Activated CD4-positive, alpha-beta T cell treated with anti-CD3 and anti-CD28 coated beads for 36 hours (primary cell): ENCODE results near the gene WASHC3. TPM values are rescaled to one million over a fixed set of nuclear protein-coding genes. Genes with fewer than 3 reads are reported as not detected.

ENCODE experiments used
- ATAC-seq: fragments of 200-7000 bp; cut with Tn5 transposase; one replicate; pipeline ENCODE4 v1.10.0; 2021; ENCODE audit warnings: mild to moderate bottlenecking, moderate library complexity
- CTCF ChIA-PET: fragments of 350-600 bp; sonication (Branson Sonifier 250); formaldehyde crosslinking; loops from one replicate; lab custom pipeline; 2021; ENCODE audit warnings: antibody characterized with exemption; lab: Charles Lee
- POLR2A ChIA-PET: fragments of 350-600 bp; sonication (Branson Sonifier 250); formaldehyde crosslinking; loops from one replicate; lab custom pipeline; 2021; ENCODE audit warnings: antibody characterized with exemption, inconsistent platforms; lab: Charles Lee
- DNase-seq: peaks from one replicate; pipeline ENCODE4 v3.0.0-alpha.2; 2020
- H3K27ac Mint-ChIP-seq: one replicate; pipeline ENCODE4 v1.8.0; 2021; ENCODE audit warnings: mixed read lengths
- H3K27me3 Mint-ChIP-seq: one replicate; pipeline ENCODE4 v1.8.0; 2021; ENCODE audit warnings: mixed read lengths
- H3K36me3 Mint-ChIP-seq: one replicate; pipeline ENCODE4 v1.8.0; 2021; ENCODE audit warnings: low read depth, mixed read lengths
- H3K4me1 Mint-ChIP-seq: one replicate; pipeline ENCODE4 v1.8.0; 2021; ENCODE audit warnings: mixed read lengths
- H3K4me3 Mint-ChIP-seq: one replicate; pipeline ENCODE4 v1.8.0; 2021; ENCODE audit warnings: mild to moderate bottlenecking, moderate library complexity, mixed read lengths
- H3K9me3 Mint-ChIP-seq: one replicate; pipeline ENCODE4 v1.8.0; 2021; ENCODE audit warnings: low read depth, mixed read lengths
- intact Hi-C, 2 experiments: fragments of 100-400 bp; cut with DNase I in 1 of 2; cut with micrococcal nuclease in 1 of 2; formaldehyde crosslinking; loops; one replicate each; pipeline versions ENCODE4 v1.14.2 to v1.15.1; 2022 to 2024; cut with DNase I, micrococcal nuclease
- total RNA-seq, 2 experiments: library from RNA; stranded (reverse); gene quantifications; one replicate each; pipeline ENCODE4 v1.2.3, GENCODE V29; 2021

Gene WASHC3
- total RNA-seq, 2 experiments from 2014 or later, result 36.1 to 64.4 TPM

- H3K36me3 Mint-ChIP-seq, result no peaks in the 10 kb centered on the region
- ChIA-PET POLR2A (no interaction called here), CTCF (interaction anchor here (1.2 to 1.6 kb wide), 2 partner anchors 8 to 48 kb away, joined by 4 to 5 read pairs; no protein-coding TSS in a partner anchor)
- ATAC-seq, result no peak
- no peaks in the 10 kb centered on the region for H3K9me3 Mint-ChIP-seq
- H3K27me3 Mint-ChIP-seq, result no peaks in the 10 kb centered on the region
- DNase-seq, result no peak
- peaks cover 17% of the 10 kb centered on the region for H3K4me1 Mint-ChIP-seq
- intact Hi-C loops, result no loop called here
- no peak overlapping the region for H3K27ac Mint-ChIP-seq
- H3K4me3 Mint-ChIP-seq, result no peak overlapping the region
Observed at GRCh38 chr12:101966496-101966895, 95.3 kb downstream of the WASHC3 start.

- no peak for DNase-seq
- intact Hi-C loops, result no loop called here
- ATAC-seq, result no peak
Observed at GRCh38 chr12:101963697-101964096, 98.1 kb downstream of the WASHC3 start.

More at GRCh38 chr12:101963697-101964096, 98.1 kb downstream of the WASHC3 start:
- ChIA-PET POLR2A (interaction anchor here (0.6 kb wide), 1 partner anchor 58 kb away, joined by 4 read pairs; no protein-coding TSS in a partner anchor), CTCF (interaction anchor here (1.2 kb wide), 1 partner anchor 20 kb away, joined by 3 read pairs; no protein-coding TSS in a partner anchor)
- no peaks in the 10 kb centered on the region for H3K36me3 Mint-ChIP-seq
- H3K9me3 Mint-ChIP-seq, result peaks cover 6% of the 10 kb centered on the region
- no peaks in the 10 kb centered on the region for H3K27me3 Mint-ChIP-seq
- no peak overlapping the region for H3K4me3 Mint-ChIP-seq
- H3K27ac Mint-ChIP-seq, result no peak overlapping the region
- H3K4me1 Mint-ChIP-seq, result peaks cover 14% of the 10 kb centered on the region

Other genes starting within 250 kb of the WASHC3 start
- gene GNPTAB, start 231.0 kb downstream of the WASHC3 start, total RNA-seq, result 10 to 100 TPM; 20.4 to 24.0 TPM
- gene DRAM1, start 184.4 kb downstream of the WASHC3 start, total RNA-seq, result 1 to 10 TPM; 2.3 to 2.4 TPM
- 100 to 1,000 TPM; 100 to 108 TPM for gene NUP37, start 58.1 kb upstream of the WASHC3 start, total RNA-seq
- gene PARPBP, start 58.2 kb upstream of the WASHC3 start, total RNA-seq, result 10 to 100 TPM; 21.7 to 26.4 TPM
- under 1 TPM in 1 of 2 experiments, not detected in 1; 0.57 TPM for gene PMCH, start 135.8 kb upstream of the WASHC3 start, total RNA-seq